Tongue (tissue), 2 donors: ENCODE data around the gene ZBTB33. TPM values are rescaled to one million over a fixed set of nuclear protein-coding genes. Genes with fewer than 3 reads are reported as not detected.

ENCODE experiments used
- DNase-seq: peaks from one replicate; pipeline ENCODE4 v3.0.0-alpha.2; 2015
- total RNA-seq: library from RNA; depleted of rRNA; stranded (reverse); fragments of >200 nt; gene quantifications from one replicate; pipeline ENCODE4 v1.2.3, GENCODE V29; 2014

Gene ZBTB33, protein sequence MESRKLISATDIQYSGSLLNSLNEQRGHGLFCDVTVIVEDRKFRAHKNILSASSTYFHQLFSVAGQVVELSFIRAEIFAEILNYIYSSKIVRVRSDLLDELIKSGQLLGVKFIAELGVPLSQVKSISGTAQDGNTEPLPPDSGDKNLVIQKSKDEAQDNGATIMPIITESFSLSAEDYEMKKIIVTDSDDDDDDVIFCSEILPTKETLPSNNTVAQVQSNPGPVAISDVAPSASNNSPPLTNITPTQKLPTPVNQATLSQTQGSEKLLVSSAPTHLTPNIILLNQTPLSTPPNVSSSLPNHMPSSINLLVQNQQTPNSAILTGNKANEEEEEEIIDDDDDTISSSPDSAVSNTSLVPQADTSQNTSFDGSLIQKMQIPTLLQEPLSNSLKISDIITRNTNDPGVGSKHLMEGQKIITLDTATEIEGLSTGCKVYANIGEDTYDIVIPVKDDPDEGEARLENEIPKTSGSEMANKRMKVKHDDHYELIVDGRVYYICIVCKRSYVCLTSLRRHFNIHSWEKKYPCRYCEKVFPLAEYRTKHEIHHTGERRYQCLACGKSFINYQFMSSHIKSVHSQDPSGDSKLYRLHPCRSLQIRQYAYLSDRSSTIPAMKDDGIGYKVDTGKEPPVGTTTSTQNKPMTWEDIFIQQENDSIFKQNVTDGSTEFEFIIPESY
- total RNA-seq, result 25.2 TPM

DNA sequence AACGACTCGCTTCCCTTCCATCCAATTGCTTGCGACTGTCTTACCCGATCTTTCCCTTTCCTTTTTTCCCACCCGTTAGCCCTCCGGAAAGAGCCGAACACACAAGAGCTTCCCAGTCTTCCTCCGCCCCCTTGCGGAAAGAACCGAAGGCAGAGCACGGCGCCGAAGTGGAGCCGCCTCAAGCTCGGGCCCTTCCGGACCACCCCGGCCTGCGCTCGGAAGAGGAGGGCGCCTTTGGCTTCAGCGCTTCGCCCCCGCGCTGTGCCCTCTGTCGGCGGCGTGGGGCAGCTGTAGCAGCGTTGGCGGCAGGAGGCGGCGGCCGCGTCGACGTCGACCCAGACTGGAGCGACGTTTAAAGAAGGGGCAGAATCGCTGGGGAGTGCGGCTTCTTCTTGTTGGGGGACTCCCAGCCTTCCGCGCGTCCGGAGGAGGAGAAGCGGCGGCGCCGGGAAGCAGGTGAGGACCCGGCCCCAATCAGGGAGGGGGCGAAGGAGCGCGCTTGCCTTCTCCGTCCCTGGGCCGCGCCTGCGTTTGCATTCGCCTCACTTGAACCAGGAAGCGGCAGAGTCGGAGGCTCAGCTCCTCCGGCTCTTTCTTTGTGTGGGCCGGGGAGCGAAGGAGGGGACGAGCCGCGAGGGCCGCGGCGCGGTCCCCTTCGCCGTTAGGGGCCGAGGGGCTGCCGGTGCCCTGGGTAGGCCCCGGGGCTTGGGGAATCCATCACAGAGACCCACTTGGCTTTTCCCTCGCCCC lies at the start of gene ZBTB33:
TSS of gene ZBTB33 (plus strand) at position 291 of the 750 bp plus-strand sequence. CDS start 2,604 bp downstream, outside the sequence.
- DNase-seq, result peak; percentile 97

DNA sequence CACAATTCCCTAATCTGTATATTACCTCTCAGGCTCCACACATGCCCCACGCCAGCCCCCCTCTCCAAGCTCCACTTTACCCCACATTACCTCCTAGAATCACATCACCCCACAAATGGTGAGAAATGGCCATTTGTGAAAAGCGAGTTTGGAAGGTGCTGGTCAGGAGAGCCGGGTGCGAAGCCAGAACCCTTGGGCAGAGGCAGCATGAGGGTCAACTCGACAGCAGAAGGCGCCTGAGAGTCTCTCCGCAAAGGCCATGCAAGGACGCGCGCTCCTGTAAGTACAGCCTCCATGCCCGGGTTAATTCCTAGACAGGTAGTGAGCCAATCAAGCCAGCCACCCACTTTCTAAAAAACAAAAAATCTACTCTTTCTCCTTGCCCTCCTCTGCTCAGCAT lies 49.8 kb upstream of the ZBTB33 start:
- DNase-seq, result no peak

DNA sequence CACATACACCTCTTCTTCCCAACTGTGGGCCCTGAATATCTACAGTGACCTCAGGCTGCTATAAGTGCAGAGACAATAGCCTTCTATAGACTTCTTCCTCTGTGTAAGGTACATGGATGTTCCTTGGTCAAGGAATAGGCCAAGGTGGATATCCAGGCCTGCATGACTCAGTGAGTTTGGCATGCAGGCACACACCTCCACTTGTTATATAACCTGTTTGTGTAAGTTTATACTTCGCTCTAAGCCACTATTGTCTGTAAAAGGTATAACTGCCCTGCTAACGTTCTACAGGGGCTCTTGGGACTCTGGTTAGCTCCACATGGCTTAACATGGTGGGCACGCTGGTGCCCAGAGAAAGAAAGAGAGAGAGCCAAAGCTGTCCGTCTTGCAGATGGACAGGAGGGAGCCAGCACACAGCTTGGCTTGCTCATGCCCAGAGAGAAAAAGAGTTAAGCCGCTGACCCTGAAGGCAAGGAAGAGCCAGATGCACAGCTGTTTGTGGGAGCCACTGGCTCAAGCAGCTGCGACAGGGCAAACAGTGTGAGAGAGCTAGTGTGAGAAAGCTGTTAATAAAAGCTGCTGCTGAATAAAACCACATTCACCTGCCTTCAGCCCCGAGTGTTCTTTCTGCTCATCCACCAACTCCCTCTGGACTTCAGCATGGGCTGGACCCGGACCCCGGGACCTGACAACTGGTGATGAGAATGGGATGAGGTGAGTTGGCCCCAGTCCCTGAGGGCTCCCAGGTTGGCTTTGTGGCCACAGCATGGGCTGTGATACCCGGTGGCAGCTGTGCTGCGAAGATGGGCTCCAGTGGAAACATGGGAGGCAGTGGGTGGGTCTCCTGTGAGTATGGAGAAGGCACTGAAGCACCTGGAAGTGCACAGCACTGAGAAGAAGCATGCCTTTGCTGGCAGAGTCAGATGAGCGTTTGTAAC lies 44.5 kb upstream of the ZBTB33 start:
- no peak for DNase-seq

DNA sequence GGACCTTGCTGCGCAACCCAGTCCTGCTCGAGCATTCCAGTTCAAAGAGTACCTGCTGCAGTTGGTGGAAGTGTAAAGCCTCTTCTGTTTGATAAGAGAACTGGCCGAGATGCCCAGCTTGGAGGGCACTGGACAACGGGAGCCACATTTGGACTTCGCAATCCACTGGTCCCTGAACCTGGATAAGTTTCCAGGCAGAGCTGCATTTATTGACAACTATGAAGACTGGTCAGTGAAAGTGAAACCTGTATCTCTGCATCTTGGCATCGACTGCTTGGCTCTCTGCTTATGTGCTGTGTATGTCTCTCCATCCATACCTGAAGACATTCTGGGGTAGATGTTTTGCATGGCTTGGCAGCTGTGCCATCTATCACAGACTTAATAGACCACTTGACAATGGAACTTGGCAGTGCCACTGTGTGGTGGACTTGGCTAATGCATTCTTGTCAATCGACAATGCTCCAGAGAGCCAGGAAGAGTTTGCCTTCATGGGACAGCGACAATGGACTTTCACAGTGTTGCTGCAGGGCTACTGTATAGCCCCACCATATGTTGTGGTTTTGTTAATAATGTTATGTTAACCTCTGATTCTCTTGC lies 43.5 kb upstream of the ZBTB33 start:
- no peak for DNase-seq

DNA sequence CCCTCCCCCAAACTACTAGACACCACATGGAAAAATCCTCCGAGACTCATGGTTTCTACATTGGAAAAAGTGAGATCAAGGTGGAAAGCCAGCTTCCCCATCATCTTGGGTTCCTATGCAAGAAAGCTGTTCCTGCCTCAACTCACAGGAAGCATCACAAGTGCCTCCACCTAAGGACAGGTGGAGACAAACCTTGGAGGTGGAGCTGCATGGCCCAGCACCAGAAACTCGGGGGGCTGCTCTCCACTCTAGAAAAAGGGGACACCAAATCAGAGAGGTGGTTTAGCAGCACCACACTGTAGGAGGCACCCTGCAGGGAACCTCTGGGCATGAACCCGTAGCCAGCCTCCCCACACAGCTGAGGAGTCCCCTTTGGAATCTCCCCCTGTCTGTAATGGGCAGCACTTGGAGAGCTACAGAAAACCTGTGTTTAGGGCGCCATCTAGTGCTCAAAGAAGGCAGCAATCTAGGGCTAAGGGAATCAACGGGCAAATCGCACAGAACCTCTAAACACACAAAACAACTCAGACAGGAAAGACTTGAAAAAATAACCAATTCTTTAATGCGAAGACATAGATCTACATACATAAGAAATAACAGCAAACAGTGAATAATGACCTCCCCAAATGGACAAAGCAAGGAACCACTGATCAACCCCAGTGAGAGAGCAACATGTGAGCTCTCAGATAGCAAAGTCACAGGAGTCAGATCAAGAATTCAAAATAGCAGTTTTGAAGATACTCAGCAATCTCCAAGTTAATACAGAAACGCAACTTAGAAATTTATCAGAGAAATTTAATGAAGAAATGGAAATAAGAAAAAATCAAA lies 37.0 kb upstream of the ZBTB33 start:
- DNase-seq, result peak; percentile 75

DNA sequence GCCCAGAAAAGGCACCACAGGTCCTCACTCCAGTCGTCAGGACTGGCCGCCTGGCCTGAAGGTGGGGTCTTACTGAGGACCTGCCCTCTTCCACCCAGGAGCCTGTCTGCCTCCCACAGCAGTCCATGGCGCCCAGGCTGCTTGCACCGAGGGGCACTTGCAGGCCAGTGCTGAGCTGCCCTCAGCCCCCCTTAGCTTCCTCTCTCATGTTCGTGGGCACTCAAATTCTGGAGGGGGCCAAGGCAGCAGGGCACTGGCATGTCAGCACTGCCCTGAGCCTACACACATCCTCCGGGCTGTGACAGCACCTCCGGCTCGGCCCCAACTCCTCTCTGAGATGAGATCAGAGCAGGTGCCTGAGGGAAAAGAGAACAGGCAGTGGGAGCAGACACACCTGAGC lies 27.2 kb upstream of the ZBTB33 start:
- DNase-seq, result no peak

DNA sequence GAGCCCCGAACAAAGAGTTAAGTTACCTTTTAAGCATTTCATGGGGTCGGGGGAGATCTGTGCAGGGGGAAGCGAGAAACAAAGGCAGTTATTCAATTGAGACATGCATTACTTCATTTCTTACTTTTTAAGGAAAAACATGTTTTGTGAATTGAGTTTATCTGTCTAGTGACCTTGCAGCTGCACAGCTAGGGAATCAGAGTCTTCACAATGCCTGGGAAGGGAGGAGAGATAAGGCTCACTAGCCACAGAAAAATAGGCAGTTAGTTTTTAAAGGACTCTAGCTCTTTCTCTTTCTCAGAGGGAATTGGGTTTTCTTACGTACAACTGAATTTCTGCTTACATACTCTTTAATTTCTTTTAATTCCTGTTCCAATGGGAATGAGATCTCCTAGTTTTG lies 26.2 kb upstream of the ZBTB33 start:
- DNase-seq, result no peak

DNA sequence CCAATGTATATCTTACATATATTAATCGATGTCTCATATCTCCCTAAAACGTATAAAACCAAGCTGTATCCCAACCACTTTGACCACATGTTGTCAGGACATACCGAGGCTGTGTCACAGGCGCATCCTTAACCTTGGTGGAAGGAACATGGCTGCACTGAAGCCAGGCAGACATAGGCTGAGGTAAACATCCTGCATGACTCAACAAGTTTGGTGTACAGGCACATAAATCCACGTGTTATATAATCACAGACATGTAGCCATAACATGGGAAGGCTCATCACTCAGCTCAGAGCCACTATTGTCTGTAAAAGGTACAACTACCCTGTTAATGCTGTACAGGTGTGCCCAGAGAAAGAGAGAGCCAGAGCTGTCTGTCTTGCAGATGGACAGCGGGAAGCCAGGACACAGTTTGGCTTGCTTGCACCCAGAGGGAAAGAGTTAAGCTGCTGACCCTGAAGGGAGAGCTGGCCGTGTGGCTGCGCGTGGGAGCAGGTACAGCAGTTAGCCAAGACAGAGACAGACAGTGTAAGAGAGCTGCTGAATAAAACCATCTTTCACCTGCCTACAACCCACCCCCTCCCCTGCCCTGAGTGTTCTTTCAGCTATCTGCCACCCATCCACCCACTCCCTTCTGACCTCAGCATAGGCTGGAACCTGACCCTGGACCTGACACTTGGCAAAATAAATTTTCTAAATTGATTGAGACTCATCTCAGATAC lies 22.3 kb upstream of the ZBTB33 start:
- DNase-seq, result no peak

DNA sequence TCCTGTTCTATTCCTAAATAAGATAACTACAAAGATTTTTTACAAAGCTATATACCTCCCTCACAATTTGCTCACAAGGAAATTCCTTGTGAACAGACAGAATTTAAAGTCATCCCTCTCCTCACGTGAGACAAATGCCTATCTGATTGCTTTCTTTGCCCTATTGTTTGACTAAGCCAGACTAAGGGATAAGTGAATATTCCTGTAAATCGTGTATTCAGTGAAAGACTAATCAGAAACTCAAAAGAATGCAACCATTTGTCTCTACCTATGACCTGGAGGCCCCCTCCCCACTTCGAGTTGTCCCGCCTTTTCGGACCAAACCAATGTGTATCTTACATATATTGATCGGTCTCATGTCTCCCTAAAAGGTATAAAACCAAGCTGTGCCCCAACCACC lies 15.3 kb upstream of the ZBTB33 start:
- DNase-seq, result no peak

DNA sequence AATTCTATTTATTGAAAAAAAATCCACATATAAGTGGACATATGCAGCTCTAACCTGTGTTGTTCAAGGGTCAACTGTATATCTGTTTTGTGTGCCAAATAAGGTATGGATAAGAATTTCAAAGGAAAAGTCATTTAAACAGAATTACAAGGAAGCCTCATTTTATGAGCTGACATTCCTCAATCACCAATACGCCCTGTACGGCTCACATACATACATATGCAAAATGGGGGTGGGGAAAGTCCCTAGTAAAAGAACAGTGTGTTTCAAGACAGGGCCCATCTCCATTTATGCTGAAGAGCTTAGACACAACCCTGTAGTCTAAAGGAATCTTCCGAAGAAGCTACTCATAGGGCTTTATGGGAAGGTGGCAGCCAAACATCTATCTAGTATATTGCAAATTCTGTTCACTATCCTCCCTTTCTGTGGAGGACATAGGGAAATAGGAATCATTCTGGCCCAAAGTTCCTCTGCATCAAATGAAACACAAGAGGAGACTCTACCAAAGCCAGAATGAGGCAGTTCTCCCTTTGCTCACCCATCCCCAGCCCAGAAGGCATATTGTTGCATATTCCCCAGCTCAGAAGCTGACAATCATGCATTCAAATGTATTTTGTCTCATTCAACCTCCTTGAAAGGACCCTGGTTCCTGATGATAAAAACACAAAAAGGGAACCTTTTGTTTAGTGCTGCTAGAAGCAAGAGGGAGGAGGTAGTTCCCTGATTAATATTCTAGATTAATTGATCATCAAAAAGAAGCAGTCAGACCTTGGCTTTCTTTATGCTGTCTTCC lies 13.7 kb upstream of the ZBTB33 start:
- DNase-seq, result no peak

DNA sequence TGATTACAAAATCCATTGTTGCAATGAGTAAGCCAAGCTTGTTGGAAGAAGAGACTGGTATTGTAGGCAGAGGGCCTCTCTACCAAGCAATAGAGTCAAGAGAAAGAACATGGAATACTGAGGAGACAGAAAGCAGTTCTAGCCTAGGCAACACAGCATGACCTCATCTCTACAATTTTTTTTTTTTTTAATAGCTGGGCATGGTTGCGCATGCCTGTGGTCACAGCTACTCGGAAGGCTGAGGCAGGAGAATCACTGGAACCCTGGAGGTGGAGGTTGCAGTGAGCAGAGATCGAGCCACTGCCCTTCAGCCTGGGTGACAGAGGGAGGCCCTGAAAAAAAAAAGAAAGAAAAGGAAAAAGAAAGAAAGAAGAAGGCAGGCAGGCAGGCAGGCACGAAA lies 11.7 kb upstream of the ZBTB33 start:
- no peak for DNase-seq

DNA sequence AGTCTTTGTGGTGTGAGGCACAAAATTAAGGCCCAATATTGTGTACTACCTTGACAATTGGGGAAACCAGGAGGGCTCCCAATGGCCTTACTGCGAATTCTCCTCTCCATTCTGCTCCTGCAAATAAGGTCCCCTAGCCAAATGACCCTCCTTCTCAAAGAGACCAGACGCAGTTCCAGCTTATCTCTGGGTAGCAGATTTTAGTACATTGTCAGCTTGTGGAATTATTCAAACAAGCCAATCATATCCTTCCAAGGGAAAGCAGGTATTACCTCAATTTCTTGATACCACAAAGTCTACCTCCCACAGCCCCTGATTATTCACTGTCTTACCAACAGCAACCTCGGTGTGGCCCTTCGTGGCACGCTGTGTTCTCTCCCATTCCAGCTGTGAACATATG lies 7.8 kb upstream of the ZBTB33 start:
- DNase-seq, result no peak

DNA sequence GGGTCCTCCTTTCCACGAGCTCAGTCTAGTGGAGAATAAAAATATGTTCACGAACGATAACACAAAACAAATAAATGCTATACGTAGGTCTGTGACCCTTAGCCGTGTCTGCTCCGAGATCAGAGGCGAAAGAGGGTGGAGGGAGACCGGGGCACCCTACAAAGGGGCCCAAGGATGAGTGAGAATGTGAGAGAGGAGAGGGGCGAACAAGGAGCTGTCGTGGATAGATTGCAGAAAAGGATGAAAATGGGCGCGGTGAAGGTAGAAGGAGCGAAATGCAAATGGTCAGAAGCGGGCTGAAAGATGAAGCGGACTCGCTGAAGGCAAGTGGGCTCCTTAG lies 6.2 kb upstream of the ZBTB33 start:
- no peak for DNase-seq

DNA sequence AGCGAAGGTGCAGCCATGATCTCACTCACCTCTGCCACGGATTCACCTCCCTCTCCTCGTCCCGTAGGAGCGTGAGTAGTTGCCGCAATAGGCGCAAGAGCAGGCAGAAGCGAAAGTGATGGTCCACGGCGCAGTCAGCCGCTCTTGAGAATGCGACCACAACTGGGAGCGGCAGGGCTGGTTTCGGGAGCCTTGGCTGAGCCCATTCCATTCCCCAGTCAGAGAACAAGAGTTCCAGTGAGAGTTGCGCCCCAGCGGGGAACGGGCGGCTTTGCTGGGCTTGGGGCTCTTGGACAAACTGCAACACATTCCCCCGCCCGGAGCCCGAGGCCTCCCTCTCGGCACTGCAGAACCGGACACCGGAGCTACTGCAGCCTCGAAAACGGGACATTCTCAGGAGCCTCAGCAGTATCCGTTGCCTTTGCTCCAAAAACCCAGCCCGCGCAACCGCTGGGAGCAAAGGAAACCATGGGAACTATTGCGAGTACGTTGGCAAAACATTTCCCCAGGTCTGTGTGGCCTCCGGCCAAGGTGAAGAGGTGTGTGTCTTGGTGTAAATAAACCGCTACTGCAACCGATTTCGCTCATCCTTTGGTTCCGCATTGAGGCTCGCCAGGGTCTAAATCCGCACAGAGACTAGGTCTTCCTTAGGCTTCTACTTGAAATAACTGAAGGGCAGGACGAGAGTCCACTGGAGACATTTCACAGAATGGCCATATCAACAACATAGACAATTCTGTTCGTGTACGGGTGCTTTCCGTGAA lies 5.7 kb upstream of the ZBTB33 start:
- DNase-seq, result peak; percentile 87

DNA sequence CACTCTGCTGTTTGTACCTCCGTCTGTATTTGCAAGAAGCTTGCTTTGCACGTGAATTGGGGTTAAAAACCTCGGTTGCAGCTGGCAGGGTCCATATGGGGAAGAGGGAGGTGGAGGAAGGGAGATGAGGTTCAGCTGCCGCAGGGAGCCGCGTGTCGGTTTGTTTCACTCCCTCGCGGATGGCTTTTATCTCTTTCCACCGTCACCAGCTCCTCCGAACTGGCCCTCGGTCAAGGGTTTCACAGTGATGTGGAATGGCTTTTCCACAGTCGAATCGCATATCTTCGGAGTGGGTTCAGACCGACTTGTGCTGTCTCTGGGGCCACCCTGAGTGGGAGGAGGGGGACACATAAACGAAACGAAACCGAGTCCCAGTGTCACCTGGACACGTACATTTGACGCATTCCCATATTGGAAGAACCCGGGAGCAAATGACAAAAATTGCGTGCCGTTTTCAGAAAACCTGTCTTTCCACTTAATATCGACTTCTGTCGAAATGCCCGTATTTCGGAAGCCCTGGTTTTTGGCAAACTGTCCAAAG lies 929 bp downstream of the ZBTB33 start:
- peak; percentile 48 for DNase-seq

DNA sequence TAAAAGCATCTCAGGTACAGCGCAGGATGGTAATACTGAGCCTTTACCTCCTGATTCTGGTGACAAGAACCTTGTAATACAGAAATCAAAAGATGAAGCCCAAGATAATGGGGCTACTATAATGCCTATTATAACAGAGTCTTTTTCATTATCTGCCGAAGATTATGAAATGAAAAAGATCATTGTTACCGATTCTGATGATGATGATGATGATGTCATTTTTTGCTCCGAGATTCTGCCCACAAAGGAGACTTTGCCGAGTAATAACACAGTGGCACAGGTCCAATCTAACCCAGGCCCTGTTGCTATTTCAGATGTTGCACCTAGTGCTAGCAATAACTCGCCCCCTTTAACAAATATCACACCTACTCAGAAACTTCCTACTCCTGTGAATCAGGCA lies 3.2 kb downstream of the ZBTB33 start:
- no peak for DNase-seq

DNA sequence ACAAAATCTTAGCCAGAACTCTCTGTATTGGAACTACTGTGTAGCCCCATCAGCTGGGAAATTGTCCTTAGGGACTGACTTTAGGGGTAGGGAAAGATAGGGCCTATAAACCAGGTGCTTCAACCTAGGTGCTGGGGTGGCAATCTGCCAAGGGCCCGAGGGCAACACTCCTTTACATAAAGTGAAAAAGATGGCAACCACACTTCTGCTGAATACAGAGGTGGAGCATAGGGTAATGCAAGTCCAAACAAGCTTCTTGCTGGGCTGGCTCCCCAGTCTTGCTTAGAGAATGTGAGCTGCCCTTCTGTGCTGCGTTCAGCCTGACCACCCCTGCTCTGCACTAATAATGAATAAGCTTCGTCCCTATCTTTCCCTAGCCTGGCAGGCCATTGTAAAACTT lies 9.8 kb downstream of the ZBTB33 start:
- peak; percentile 34 for DNase-seq
